PFSK-1 (cell line): Measurements from ENCODE around the gene PLAU.

Experiments used
- SIN3A ChIP-seq: IDR thresholded peaks from 2 replicates; pipeline ENCODE4 v1.6.1; 2012; ENCODE audit warnings: mild to moderate bottlenecking, low read length, moderate library complexity, borderline replicate concordance; ENCODE audit not compliant: insufficient read depth
- TAF1 ChIP-seq: IDR thresholded peaks from 2 replicates; pipeline ENCODE4 v1.6.1; 2012; ENCODE audit warnings: low read length, control low read depth, borderline replicate concordance; ENCODE audit not compliant: insufficient read depth

DNA sequence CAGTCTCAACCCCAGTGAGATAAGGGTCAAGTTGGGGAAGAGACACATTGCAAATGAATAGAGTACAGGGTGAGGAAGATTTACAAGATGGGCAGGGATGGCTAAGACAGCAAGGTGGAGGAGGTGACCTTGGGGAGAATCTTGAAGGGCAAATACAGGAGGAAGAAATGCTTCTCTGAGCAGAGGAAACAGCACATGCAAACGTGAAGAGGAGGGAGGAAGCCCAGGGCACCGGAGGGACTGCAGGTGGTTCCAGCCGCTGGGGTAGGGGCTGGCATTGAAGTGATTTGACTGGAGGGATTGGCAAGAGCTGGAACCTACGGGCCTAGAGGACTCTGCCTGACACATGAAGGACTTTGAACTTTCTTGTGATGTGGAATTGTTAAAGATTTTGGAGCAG is 14.6 kb downstream of the PLAU start:
- TF ChIP-seq TAF1 (no peak), SIN3A (no peak)
